ENCODE results near the gene FZD10.

- TF ChIP-seq, protein P1, sequence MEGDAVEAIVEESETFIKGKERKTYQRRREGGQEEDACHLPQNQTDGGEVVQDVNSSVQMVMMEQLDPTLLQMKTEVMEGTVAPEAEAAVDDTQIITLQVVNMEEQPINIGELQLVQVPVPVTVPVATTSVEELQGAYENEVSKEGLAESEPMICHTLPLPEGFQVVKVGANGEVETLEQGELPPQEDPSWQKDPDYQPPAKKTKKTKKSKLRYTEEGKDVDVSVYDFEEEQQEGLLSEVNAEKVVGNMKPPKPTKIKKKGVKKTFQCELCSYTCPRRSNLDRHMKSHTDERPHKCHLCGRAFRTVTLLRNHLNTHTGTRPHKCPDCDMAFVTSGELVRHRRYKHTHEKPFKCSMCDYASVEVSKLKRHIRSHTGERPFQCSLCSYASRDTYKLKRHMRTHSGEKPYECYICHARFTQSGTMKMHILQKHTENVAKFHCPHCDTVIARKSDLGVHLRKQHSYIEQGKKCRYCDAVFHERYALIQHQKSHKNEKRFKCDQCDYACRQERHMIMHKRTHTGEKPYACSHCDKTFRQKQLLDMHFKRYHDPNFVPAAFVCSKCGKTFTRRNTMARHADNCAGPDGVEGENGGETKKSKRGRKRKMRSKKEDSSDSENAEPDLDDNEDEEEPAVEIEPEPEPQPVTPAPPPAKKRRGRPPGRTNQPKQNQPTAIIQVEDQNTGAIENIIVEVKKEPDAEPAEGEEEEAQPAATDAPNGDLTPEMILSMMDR (IDR thresholded peaks at IDR 0.05; ENCODE audit: insufficient read depth, low read length): no peak
- TF ChIP-seq POLR2AphosphoS5 (IDR thresholded peaks at IDR 0.05; ENCODE audit: low read depth): no peak
These were observed 16.5 kb upstream of the FZD10 start for GRCh38 chr12:130145731-130146130.

Data from HL-60 (cell line).